ENCODE measurements around the gene ZFP36L1. TPM values are rescaled to one million over a fixed set of nuclear protein-coding genes. Genes with fewer than 3 reads are reported as not detected.
A peak's percentile ranks its signal among the peaks of the same experiment; 100 is the strongest.

Gene ZFP36L1
- total and polyA plus RNA-seq, 9 of the 15 experiments (the other 6 are each of a cell fraction or from before 2014, with no cell fraction given) = 1.3 to 26.6 (median 3.7) TPM

DNA sequence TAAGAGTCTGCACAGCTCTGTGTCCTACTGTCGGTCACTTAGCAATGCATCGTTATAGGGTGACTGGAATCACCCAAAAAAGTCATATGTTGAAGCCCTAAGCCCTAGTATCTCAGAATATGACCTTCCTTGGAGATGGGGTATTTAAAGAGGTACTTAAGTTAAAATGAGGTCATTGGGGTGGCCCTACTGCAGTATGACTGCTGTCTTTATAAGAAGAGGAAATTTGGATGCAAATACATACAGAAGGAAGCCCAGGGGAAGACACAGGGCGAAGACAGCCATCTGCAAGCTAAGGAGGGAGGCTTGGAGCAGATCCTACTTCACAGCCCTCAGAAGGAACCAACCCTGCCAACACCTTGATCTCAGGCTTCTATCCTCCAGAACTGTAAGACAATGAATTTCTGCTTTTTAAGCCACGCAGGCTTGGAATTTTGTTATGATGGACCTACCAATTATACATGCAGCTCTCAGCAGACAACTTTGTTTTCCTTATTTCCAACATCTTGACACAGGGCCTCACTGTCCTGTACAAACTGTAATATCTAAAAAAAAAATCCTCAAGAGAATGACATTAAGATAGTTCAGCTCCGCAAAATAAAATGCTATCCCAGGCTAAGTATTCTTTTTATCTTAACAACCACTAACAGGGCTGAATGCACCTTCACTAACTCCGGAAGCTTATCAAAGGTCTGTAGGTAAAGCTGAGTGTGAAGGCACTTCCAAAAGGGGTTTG is 40.4 kb downstream of the ZFP36L1 start:
- no peaks in the 10 kb centered on the region for H3K27me3 ChIP-seq (ENCODE audit: control insufficient read depth in 2 of 2, insufficient read depth in 2 of 2, low read length in 2 of 2)
- in situ Hi-C loops (cut with MboI) = no loop called here
- BruUV-seq (replicated peaks) = no TSS peak
- TF ChIP-seq MCM7 (IDR thresholded peaks at IDR 0.05) (no peak), BRF1 (IDR thresholded peaks at IDR 0.05; ENCODE audit: borderline replicate concordance, extremely low read depth, insufficient read length) (no peak), HEY1 (CRISPR knock-in tag; IDR thresholded peaks at IDR 0.05; ENCODE audit: borderline replicate concordance) (no peak), ZNF79 (CRISPR knock-in tag; IDR thresholded peaks at IDR 0.05; ENCODE audit: low read depth) (no peak), ETS2 (tag; IDR thresholded peaks at IDR 0.05; ENCODE audit: borderline replicate concordance, poor library complexity, severe bottlenecking) (no peak), HCFC1 (IDR thresholded peaks at IDR 0.05; ENCODE audit: low read depth, low read length) (no peak), SETDB1 (IDR thresholded peaks at IDR 0.05; ENCODE audit: low read length) (no peak), HLTF (IDR thresholded peaks at IDR 0.05) (no peak), FOXP1 (CRISPR knock-in tag; IDR thresholded peaks at IDR 0.05) (no peak), HDAC2 (IDR thresholded peaks at IDR 0.05) (no peak), CC2D1A (IDR thresholded peaks at IDR 0.05) (no peak)
- TF ChIP-seq, protein P1, sequence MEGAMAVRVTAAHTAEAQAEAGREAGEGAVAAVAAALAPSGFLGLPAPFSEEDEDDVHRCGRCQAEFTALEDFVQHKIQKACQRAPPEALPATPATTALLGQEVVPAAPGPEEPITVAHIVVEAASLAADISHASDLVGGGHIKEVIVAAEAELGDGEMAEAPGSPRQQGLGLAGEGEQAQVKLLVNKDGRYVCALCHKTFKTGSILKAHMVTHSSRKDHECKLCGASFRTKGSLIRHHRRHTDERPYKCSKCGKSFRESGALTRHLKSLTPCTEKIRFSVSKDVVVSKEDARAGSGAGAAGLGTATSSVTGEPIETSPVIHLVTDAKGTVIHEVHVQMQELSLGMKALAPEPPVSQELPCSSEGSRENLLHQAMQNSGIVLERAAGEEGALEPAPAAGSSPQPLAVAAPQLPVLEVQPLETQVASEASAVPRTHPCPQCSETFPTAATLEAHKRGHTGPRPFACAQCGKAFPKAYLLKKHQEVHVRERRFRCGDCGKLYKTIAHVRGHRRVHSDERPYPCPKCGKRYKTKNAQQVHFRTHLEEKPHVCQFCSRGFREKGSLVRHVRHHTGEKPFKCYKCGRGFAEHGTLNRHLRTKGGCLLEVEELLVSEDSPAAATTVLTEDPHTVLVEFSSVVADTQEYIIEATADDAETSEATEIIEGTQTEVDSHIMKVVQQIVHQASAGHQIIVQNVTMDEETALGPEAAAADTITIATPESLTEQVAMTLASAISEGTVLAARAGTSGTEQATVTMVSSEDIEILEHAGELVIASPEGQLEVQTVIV (CRISPR knock-in tag; IDR thresholded peaks at IDR 0.05; ENCODE audit: borderline replicate concordance) = no peak
- TF ChIP-seq, protein P2, sequence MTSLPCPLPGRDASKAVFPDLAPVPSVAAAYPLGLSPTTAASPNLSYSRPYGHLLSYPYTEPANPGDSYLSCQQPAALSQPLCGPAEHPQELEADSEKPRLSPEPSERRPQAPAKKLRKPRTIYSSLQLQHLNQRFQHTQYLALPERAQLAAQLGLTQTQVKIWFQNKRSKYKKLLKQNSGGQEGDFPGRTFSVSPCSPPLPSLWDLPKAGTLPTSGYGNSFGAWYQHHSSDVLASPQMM (CRISPR knock-in tag; IDR thresholded peaks at IDR 0.05) = no peak
- TF ChIP-seq, protein P3, sequence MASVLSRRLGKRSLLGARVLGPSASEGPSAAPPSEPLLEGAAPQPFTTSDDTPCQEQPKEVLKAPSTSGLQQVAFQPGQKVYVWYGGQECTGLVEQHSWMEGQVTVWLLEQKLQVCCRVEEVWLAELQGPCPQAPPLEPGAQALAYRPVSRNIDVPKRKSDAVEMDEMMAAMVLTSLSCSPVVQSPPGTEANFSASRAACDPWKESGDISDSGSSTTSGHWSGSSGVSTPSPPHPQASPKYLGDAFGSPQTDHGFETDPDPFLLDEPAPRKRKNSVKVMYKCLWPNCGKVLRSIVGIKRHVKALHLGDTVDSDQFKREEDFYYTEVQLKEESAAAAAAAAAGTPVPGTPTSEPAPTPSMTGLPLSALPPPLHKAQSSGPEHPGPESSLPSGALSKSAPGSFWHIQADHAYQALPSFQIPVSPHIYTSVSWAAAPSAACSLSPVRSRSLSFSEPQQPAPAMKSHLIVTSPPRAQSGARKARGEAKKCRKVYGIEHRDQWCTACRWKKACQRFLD (CRISPR knock-in tag; IDR thresholded peaks at IDR 0.05) = no peak
- TF ChIP-seq, protein P4, sequence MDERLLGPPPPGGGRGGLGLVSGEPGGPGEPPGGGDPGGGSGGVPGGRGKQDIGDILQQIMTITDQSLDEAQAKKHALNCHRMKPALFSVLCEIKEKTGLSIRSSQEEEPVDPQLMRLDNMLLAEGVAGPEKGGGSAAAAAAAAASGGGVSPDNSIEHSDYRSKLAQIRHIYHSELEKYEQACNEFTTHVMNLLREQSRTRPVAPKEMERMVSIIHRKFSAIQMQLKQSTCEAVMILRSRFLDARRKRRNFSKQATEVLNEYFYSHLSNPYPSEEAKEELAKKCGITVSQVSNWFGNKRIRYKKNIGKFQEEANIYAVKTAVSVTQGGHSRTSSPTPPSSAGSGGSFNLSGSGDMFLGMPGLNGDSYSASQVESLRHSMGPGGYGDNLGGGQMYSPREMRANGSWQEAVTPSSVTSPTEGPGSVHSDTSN (CRISPR knock-in tag; IDR thresholded peaks at IDR 0.05; ENCODE audit: low read depth) = no peak
- TF ChIP-seq, protein P4 (tag; conservative IDR thresholded peaks at IDR 0.05; ENCODE audit: low read depth) = no peak

More for the DNA sequence above, 40.4 kb downstream of the ZFP36L1 start:
- no peak for ATAC-seq
- WGBS (ENCODE audit: insufficient coverage, low coverage, missing lambda C conversion rate) = 46% methylated on average over 6 of the region's 6 CpGs
- Histone ChIP-seq H3K4me2 (ENCODE audit: insufficient read depth, low read length) (no peak overlapping the region; the same call in 1 of the 2 replicates), H2AFZ (ENCODE audit: low read depth, low read length) (peak overlapping the region; percentile 71), H3K4me1 (replicated peaks in 1 of 2; ENCODE audit: control insufficient read depth in 2 of 2, insufficient read depth in 2 of 2, low read length in 2 of 2) (peaks cover 10 to 53% of the 10 kb centered on the region in 2 experiments; a peak in 4 of 5 replicates), H3K36me3 (ENCODE audit: control insufficient read depth, insufficient read depth, low read length) (no peaks in the 10 kb centered on the region), H3K79me2 (ENCODE audit: control insufficient read depth, insufficient read depth, low read length) (no peaks in the 10 kb centered on the region), H3K4me3 (no peak overlapping the region), H3K9me3 (replicated peaks; ENCODE audit: control insufficient read depth, insufficient read depth, low read depth, low read length) (no peaks in the 10 kb centered on the region), H3K9me1 (ENCODE audit: control insufficient read depth, insufficient read depth, low read length) (no peaks in the 10 kb centered on the region), H4K20me1 (replicated peaks; ENCODE audit: control insufficient read depth, insufficient read depth, low read length) (no peaks in the 10 kb centered on the region), H3K9ac (ENCODE audit: insufficient read depth in 1 of 2, low read depth in 2 of 2, low read length in 2 of 2) (no peak overlapping the region), H3K27ac (ENCODE audit: extremely low read depth, low read depth, low read length) (peak overlapping the region; percentile 28; the same call in 1 of the 3 replicates)
- no peak for DNase-seq (ENCODE audit: extremely low read depth in 1 of 4, low spot score in 3 of 4)
- POLR2A ChIA-PET = interaction anchor here (0.6 to 1.9 kb wide), 4 partner anchors 11 to 57 kb away, joined by 3 to 7 read pairs (median 3); no protein-coding TSS in a partner anchor
- CTCF ChIA-PET (ENCODE audit: low intra/inter-chr PET ratio) = interaction anchor here (0.9 kb wide), 1 partner anchor 11 kb away, joined by 3 read pairs; no protein-coding TSS in a partner anchor
- no peak for FAIRE-seq
- intact Hi-C loops (cut with micrococcal nuclease) = no loop called here
